ENCODE results near the gene TPK1. TPM values are rescaled to one million over a fixed set of nuclear protein-coding genes. Genes with fewer than 3 reads are reported as not detected.

TPK1 gene
- total and polyA plus RNA-seq, 2 of the 13 experiments (the other 11 are each of a cell fraction or from before 2014, with no cell fraction given): 1.0 to 1.2 TPM

- TF ChIP-seq, protein P1, sequence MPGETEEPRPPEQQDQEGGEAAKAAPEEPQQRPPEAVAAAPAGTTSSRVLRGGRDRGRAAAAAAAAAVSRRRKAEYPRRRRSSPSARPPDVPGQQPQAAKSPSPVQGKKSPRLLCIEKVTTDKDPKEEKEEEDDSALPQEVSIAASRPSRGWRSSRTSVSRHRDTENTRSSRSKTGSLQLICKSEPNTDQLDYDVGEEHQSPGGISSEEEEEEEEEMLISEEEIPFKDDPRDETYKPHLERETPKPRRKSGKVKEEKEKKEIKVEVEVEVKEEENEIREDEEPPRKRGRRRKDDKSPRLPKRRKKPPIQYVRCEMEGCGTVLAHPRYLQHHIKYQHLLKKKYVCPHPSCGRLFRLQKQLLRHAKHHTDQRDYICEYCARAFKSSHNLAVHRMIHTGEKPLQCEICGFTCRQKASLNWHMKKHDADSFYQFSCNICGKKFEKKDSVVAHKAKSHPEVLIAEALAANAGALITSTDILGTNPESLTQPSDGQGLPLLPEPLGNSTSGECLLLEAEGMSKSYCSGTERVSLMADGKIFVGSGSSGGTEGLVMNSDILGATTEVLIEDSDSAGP (CRISPR knock-in tag; IDR thresholded peaks at IDR 0.05; ENCODE audit: borderline replicate concordance): peak; percentile 76
- TF ChIP-seq, protein P2, sequence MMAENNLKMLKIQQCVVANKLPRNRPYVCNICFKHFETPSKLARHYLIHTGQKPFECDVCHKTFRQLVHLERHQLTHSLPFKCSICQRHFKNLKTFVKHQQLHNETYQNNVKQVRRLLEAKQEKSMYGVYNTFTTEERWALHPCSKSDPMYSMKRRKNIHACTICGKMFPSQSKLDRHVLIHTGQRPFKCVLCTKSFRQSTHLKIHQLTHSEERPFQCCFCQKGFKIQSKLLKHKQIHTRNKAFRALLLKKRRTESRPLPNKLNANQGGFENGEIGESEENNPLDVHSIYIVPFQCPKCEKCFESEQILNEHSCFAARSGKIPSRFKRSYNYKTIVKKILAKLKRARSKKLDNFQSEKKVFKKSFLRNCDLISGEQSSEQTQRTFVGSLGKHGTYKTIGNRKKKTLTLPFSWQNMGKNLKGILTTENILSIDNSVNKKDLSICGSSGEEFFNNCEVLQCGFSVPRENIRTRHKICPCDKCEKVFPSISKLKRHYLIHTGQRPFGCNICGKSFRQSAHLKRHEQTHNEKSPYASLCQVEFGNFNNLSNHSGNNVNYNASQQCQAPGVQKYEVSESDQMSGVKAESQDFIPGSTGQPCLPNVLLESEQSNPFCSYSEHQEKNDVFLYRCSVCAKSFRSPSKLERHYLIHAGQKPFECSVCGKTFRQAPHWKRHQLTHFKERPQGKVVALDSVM (CRISPR knock-in tag; IDR thresholded peaks at IDR 0.05): peak; percentile 25; the same call in 1 of the 2 replicates
- TF ChIP-seq ZNF772 (CRISPR knock-in tag; IDR thresholded peaks at IDR 0.05) (peak; percentile 84), CREM (IDR thresholded peaks at IDR 0.05) (no peak), CREM (CRISPR knock-in tag; IDR thresholded peaks at IDR 0.05) (no peak), KDM3A (CRISPR knock-in tag; IDR thresholded peaks at IDR 0.05; ENCODE audit: low read depth) (0 out of 2 replicates have a peak, but pooled peaks have one; percentile 38), ZNF225 (CRISPR knock-in tag; IDR thresholded peaks at IDR 0.05) (peak; percentile 84; the same call in 1 of the 2 replicates), NBN (conservative IDR thresholded peaks at IDR 0.05) (no peak), ISL2 (CRISPR knock-in tag; IDR thresholded peaks at IDR 0.05) (peak; percentile 82), SP5 (CRISPR knock-in tag; IDR thresholded peaks at IDR 0.05; ENCODE audit: borderline replicate concordance, low read depth) (peak; percentile 73), HOXA5 (CRISPR knock-in tag; IDR thresholded peaks at IDR 0.05) (peak; percentile 74), SALL2 (CRISPR knock-in tag; IDR thresholded peaks at IDR 0.05) (peak; percentile 77), SCMH1 (CRISPR knock-in tag; IDR thresholded peaks at IDR 0.05; ENCODE audit: borderline replicate concordance) (no peak), FOXO1 (CRISPR knock-in tag; IDR thresholded peaks at IDR 0.05) (peak; percentile 68; the same call in 1 of the 2 replicates), HNF4A (CRISPR knock-in tag; IDR thresholded peaks at IDR 0.05) (peak; percentile 40), ZNF205 (CRISPR knock-in tag; IDR thresholded peaks at IDR 0.05) (0 out of 2 replicates have a peak, but pooled peaks have one; percentile 46), PAWR (CRISPR knock-in tag; IDR thresholded peaks at IDR 0.05; ENCODE audit: borderline replicate concordance) (no peak), TBX2 (CRISPR knock-in tag; IDR thresholded peaks at IDR 0.05; ENCODE audit: borderline replicate concordance) (peak; percentile 67; the same call in 1 of the 2 replicates), ZSCAN9 (CRISPR knock-in tag; IDR thresholded peaks at IDR 0.05; ENCODE audit: borderline replicate concordance) (peak; percentile 54; the same call in 1 of the 2 replicates), MEF2D (CRISPR knock-in tag; IDR thresholded peaks at IDR 0.05) (peak; percentile 54; the same call in 1 of the 2 replicates), ZBTB2 (CRISPR knock-in tag; IDR thresholded peaks at IDR 0.05; ENCODE audit: low read depth) (no peak), NR3C1 (CRISPR knock-in tag; IDR thresholded peaks at IDR 0.05) (no peak)
- TF ChIP-seq, protein P3, sequence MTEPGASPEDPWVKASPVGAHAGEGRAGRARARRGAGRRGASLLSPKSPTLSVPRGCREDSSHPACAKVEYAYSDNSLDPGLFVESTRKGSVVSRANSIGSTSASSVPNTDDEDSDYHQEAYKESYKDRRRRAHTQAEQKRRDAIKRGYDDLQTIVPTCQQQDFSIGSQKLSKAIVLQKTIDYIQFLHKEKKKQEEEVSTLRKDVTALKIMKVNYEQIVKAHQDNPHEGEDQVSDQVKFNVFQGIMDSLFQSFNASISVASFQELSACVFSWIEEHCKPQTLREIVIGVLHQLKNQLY (CRISPR knock-in tag; IDR thresholded peaks at IDR 0.05): 0 out of 2 replicates have a peak, but pooled peaks have one; percentile 21
- TF ChIP-seq, protein P4, sequence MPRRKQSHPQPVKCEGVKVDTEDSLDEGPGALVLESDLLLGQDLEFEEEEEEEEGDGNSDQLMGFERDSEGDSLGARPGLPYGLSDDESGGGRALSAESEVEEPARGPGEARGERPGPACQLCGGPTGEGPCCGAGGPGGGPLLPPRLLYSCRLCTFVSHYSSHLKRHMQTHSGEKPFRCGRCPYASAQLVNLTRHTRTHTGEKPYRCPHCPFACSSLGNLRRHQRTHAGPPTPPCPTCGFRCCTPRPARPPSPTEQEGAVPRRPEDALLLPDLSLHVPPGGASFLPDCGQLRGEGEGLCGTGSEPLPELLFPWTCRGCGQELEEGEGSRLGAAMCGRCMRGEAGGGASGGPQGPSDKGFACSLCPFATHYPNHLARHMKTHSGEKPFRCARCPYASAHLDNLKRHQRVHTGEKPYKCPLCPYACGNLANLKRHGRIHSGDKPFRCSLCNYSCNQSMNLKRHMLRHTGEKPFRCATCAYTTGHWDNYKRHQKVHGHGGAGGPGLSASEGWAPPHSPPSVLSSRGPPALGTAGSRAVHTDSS (CRISPR knock-in tag; conservative IDR thresholded peaks at IDR 0.05): no peak
These were observed at the start of gene TPK1 (continued) for GRCh38 chr7:144835652-144836544.

All from HepG2 (cell line).